DOHH2 (cell line): ENCODE data around the gene SRC.

ENCODE experiments used
- EZH2phosphoT487 ChIP-seq: fragments of 200-600 bp; sonication (generic); IDR thresholded peaks from 2 replicates; pipeline ENCODE4 v1.6.1; 2017; ENCODE audit warnings: borderline replicate concordance, mild to moderate bottlenecking, antibody characterized with exemption, low read length, moderate library complexity, mixed read lengths
- TF ChIP-seq, protein P1 (sequence below): fragments of 200-600 bp; sonication (generic); IDR thresholded peaks from one replicate; pipeline ENCODE4 v1.5.1; 2014; ENCODE audit warnings: antibody characterized with exemption, mild to moderate bottlenecking, low read depth, low read length; ENCODE audit not compliant: poor library complexity, severe bottlenecking

DNA sequence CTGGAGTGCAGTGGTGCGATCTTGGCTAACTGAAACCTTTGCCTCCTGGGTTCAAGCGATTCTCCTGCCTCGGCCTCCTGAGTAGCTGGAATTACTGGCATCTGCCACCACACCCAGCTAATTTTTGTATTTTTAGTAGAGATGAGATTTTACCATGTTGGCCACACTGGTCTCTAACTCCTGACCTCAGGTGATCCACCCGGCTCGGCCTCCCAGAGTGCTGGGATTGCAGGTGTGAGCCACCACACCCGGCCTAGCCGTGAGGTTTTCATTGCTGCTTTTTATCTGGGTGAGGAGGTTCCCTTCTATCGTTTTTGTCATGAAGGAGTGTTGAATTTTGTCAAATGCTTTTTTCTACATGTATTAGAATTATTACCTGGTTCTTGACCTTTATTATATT lies 23.9 kb downstream of the SRC start:
- TF ChIP-seq, protein P1, sequence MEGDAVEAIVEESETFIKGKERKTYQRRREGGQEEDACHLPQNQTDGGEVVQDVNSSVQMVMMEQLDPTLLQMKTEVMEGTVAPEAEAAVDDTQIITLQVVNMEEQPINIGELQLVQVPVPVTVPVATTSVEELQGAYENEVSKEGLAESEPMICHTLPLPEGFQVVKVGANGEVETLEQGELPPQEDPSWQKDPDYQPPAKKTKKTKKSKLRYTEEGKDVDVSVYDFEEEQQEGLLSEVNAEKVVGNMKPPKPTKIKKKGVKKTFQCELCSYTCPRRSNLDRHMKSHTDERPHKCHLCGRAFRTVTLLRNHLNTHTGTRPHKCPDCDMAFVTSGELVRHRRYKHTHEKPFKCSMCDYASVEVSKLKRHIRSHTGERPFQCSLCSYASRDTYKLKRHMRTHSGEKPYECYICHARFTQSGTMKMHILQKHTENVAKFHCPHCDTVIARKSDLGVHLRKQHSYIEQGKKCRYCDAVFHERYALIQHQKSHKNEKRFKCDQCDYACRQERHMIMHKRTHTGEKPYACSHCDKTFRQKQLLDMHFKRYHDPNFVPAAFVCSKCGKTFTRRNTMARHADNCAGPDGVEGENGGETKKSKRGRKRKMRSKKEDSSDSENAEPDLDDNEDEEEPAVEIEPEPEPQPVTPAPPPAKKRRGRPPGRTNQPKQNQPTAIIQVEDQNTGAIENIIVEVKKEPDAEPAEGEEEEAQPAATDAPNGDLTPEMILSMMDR = no peak
- no peak for TF ChIP-seq EZH2phosphoT487
